Kidney (tissue), 14 donors: Measurements from ENCODE around the gene MTMR6. TPM values are rescaled to one million over a fixed set of nuclear protein-coding genes. Genes with fewer than 3 reads are reported as not detected.

Source experiments
- DNase-seq, 5 donors: peaks; one replicate each; pipeline ENCODE4 v3.0.0-alpha.2; 2013 to 2020
- FAIRE-seq: peaks from 2 replicates; lab custom pipeline; 2012; peaks lifted over from hg19 to GRCh38; lab: Jason Lieb, UNC
- H3K27ac ChIP-seq, 2 donors: one replicate each; pipeline ENCODE4 v1.7.0; 2013; ENCODE audit warnings: low read depth in 2 of 2, low read length in 2 of 2, inconsistent platforms in 1 of 2
- H3K27me3 ChIP-seq: one replicate; pipeline ENCODE4 v1.7.1; 2013; ENCODE audit warnings: low read length, inconsistent platforms; ENCODE audit not compliant: control insufficient read depth, insufficient read depth
- H3K36me3 ChIP-seq, 3 donors: one replicate each; pipeline versions ENCODE4 v1.7.0 to v1.7.1; 2013; ENCODE audit warnings: low read length in 3 of 3, control low read depth in 1 of 3, inconsistent platforms in 1 of 3; ENCODE audit not compliant: insufficient read depth in 3 of 3, control insufficient read depth in 2 of 3
- H3K4me1 ChIP-seq, 3 donors: one replicate each; pipeline versions ENCODE4 v1.7.0 to v1.7.1; 2013; ENCODE audit warnings: low read length in 3 of 3, inconsistent platforms in 1 of 3, low read depth in 1 of 3; ENCODE audit not compliant: control insufficient read depth in 2 of 3, insufficient read depth in 2 of 3
- H3K4me3 ChIP-seq, 3 donors: one replicate each; pipeline versions ENCODE4 v1.7.0 to v1.8.1; 2013; ENCODE audit warnings: low read length in 3 of 3, control low read depth in 1 of 3, inconsistent platforms in 1 of 3
- H3K9ac ChIP-seq, 3 donors: one replicate each; pipeline versions ENCODE4 v1.7.0 to v1.7.1; 2013; ENCODE audit warnings: low read length in 3 of 3, control low read depth in 1 of 3, inconsistent platforms in 1 of 3
- H3K9me3 ChIP-seq, 3 donors: one replicate each; pipeline versions ENCODE4 v1.7.0 to v1.7.1; 2013; ENCODE audit warnings: low read length in 3 of 3, control low read depth in 1 of 3, inconsistent platforms in 1 of 3; ENCODE audit not compliant: control insufficient read depth in 2 of 3, insufficient read depth in 1 of 3
- intact Hi-C: fragments of 100-400 bp; cut with DNase I; formaldehyde crosslinking; loops from one replicate; pipeline ENCODE4 v1.11.1; 2022
- polyA plus RNA-seq: library from polyadenylated mRNA; stranded (reverse); fragments of 350-450 nt; fragmentation: Illumina TruSeq; extraction: RNeasy Lipid Tissue Mini Kit (QIAGEN cat#74804); gene quantifications from one replicate; pipeline ENCODE4 v1.2.3, GENCODE V29; 2014; ENCODE audit warnings: low read depth, low replicate concordance; ENCODE audit not compliant: insufficient read depth
- total RNA-seq: library from RNA; stranded (reverse); fragmentation: NEBNext Ultra II Directional; extraction: Animal tissue kit (Norgen Biotek cat#: 25700); gene quantifications from one replicate; pipeline ENCODE4 v1.2.1, GENCODE V29; 2021
- TF ChIP-seq, protein P1 (sequence below): IDR thresholded peaks from 3 replicates; pipeline ENCODE4 v1.5.1; 2012; ENCODE audit warnings: mild to moderate bottlenecking, moderate library complexity, borderline replicate concordance; ENCODE audit not compliant: insufficient read depth; ENCODE audit errors: extremely low read depth
- donor health status: control.
- donor health status: control.
- donor health status: control.
- donor health status: control.
- donor health status: control.
- donor health status: DM: yes; HTN: yes; CAD: no.
- donor health status: Normal renal cell carcinoma (clear cell type).

The MTMR6 gene
- total and polyA plus RNA-seq, 2 donors from 2014 or later = 9.4 to 21.4 TPM

DNA sequence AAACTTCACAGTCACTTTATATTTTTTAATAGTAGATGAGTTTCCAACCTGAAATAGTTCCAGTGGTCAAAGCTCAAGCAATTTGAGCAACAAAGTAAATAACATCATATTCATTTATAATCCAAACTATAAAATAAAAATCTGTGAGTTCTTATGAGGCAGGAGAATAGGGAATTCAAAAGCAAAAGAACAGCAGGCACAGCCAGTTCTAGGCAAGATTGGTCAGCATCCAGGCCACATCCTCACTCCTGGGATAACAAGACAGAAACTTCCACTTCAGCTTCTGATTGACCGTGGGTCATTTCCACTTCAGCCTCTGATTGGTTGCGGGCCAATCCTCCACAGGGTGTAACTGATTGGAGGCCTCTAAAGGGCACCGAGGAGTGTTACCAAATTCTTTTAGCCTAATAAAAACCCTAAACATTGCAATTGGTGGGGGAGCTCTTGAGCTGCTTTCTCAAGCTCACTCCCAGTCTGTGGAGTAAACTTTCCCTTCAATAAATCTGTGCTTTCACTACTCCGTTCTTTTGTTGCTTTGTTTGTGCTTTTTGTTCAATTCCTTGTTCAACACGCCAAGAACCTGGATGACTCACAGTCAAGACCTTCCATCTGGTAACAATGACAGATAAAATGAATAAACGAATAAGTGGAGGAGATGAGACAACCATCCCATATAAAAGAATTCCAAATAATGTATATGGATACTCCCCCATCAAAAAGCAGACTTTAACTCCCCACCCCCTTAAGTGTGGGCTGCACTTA, 72.6 kb downstream of the MTMR6 start:
- DNase-seq (peak in 2 of 5 donors; percentile 29 to 38), FAIRE-seq (no peak)
- Histone ChIP-seq H3K27ac (no peak overlapping the region), H3K36me3 (no peaks in the 10 kb centered on the region), H3K9me3 (no peaks in the 10 kb centered on the region), H3K9ac (no peak overlapping the region), H3K4me1 (no peaks in the 10 kb centered on the region), H3K27me3 (no peaks in the 10 kb centered on the region), H3K4me3 (no peak overlapping the region)
- TF ChIP-seq, protein P1, sequence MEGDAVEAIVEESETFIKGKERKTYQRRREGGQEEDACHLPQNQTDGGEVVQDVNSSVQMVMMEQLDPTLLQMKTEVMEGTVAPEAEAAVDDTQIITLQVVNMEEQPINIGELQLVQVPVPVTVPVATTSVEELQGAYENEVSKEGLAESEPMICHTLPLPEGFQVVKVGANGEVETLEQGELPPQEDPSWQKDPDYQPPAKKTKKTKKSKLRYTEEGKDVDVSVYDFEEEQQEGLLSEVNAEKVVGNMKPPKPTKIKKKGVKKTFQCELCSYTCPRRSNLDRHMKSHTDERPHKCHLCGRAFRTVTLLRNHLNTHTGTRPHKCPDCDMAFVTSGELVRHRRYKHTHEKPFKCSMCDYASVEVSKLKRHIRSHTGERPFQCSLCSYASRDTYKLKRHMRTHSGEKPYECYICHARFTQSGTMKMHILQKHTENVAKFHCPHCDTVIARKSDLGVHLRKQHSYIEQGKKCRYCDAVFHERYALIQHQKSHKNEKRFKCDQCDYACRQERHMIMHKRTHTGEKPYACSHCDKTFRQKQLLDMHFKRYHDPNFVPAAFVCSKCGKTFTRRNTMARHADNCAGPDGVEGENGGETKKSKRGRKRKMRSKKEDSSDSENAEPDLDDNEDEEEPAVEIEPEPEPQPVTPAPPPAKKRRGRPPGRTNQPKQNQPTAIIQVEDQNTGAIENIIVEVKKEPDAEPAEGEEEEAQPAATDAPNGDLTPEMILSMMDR = no peak
- intact Hi-C loops = no loop called here

DNA sequence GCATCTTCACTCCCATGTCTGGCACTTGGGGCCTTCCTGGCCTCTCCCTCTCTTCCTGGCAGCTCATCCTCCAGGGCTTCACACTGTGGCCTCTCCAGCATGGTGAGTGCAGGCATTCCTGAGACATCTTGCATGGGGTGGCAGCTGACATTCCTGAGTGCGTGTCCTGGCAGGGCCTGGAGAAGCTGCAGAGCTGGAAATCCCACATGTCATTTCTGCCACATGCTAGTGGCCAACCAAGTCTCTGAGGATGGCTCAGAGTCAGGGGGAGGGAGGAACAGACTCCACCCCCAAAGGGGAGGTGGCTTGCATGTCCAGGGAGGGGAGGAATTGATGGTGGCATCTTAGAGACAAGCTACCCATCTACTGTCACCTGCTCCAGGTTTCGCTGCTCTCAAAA, 73.6 kb downstream of the MTMR6 start:
- H3K4me1 ChIP-seq = no peaks in the 10 kb centered on the region
- H3K36me3 ChIP-seq = no peaks in the 10 kb centered on the region
- H3K4me3 ChIP-seq = no peak overlapping the region
- FAIRE-seq (no peak), DNase-seq (no peak)
- intact Hi-C loops = no loop called here
- TF ChIP-seq, protein P1 = no peak
- no peak overlapping the region for H3K9ac ChIP-seq
- no peak overlapping the region for H3K27ac ChIP-seq
- no peaks in the 10 kb centered on the region for H3K9me3 ChIP-seq
- no peaks in the 10 kb centered on the region for H3K27me3 ChIP-seq

DNA sequence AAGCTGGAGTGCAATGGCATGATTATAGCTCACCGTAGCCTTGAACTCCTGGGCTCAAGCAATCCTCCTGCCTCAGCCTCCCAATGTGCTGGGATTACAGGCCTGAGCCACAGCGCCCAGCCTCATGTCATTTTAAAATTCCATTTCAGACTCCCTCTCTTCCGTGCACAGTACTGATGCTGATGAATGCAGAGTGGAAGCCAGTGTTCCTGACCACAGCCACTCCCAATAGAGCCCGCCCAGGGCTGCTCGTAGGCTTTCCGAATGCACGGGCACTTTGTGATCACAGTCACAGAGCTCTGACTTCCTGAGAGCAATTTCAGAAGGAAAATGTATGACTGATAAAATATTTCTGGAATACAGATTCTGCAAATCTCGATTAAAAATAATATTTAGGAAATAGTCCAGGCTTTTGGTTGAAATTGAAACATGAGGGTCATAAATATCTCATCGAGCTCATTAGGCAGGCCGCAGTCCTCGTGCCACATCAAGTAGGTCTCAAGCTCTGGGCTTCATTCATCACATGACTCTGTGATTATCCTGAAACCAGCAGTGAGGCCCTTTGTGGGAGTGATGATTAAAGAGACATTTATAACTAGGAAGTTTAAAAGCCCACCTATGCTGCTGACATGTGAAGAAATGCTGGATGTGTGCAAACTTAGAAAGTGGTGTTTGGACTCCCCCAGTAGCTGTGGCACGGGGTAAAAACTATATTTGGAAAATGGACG, 76.3 kb downstream of the MTMR6 start:
- Histone ChIP-seq H3K4me1 (no peaks in the 10 kb centered on the region), H3K4me3 (no peak overlapping the region), H3K9ac (no peak overlapping the region), H3K27me3 (no peaks in the 10 kb centered on the region), H3K27ac (no peak overlapping the region), H3K9me3 (no peaks in the 10 kb centered on the region), H3K36me3 (no peaks in the 10 kb centered on the region)
- intact Hi-C loops = no loop called here
- TF ChIP-seq, protein P1 = no peak
- FAIRE-seq (no peak), DNase-seq (peak in 1 of 5 donors; percentile 10)
